GM12892 (cell line): ENCODE data around the gene YWHAE.

Source experiments
- POLR2AphosphoS5 ChIP-seq: IDR thresholded peaks from 2 replicates; pipeline ENCODE4 v1.6.1; 2011; ENCODE audit warnings: low read depth, low read length, control low read depth
- TAF1 ChIP-seq: IDR thresholded peaks from 2 replicates; pipeline ENCODE4 v1.6.1; 2011; ENCODE audit warnings: low read depth, mild to moderate bottlenecking, control low read depth, low read length, borderline replicate concordance

DNA sequence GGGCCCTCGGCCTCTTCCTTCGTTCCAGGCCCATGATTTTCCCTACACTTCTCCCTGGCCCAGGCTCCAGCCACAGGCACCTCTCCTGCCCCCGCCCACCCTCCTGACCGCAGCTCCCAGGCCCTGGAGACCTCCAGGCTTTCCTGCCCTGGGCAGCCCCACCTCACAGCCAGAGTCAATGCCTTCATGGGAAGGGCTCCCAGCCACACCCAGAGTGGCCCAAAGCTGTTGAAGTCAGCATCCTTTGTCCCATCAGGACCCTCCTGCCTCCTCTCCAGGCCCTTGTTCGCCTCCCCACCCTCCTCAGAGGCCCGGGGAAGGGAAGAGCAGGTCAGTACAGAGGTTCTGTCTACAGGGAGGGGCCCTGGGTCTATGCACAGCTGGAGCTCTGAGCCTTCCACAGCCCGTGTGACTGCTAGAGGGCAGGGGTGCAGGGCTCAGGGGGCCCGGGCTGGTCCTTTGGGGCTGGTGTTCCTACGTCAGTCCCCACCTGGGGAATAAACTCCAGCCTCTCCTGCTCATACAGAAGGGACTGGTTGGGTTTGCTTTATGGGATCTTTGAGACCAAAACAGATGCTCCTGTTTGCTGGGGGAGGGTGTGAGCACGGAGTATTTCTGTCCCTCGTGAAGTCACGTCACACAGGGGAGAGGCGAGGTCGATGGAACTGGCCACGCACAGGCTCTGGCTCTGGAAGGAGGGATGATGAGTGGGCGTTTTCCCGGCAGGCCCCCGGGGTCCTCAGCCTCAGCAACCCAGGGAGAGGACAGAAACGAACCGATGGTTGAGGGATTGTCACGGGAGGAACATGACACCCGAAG is 100.3 kb downstream of the YWHAE start:
- TF ChIP-seq POLR2AphosphoS5 (no peak), TAF1 (no peak)
